Fibroblast of mammary gland (primary cell): Measurements from ENCODE around the gene SRPRB.

ENCODE experiments used
- DNase-seq: peaks from one replicate; pipeline ENCODE4 v3.0.0-alpha.2; 2010; ENCODE audit warnings: low read depth
- H3K4me3 ChIP-seq: 2 replicates; pipeline ENCODE4 v1.5.1; 2011; ENCODE audit warnings: low read depth, mild to moderate bottlenecking, low read length, moderate library complexity; ENCODE audit not compliant: control insufficient read depth
- TF ChIP-seq, protein P1 (sequence below): conservative IDR thresholded peaks from 2 replicates; pipeline ENCODE4 v1.5.1; 2011; ENCODE audit warnings: low read depth, low read length, inconsistent platforms; ENCODE audit not compliant: control insufficient read depth, insufficient read depth

SRPRB gene

GRCh38 chr3:133864616-133865015 is 59.0 kb downstream of the SRPRB start:
- DNase-seq, result no peak
- no peak overlapping the region for H3K4me3 ChIP-seq
- TF ChIP-seq, protein P1, sequence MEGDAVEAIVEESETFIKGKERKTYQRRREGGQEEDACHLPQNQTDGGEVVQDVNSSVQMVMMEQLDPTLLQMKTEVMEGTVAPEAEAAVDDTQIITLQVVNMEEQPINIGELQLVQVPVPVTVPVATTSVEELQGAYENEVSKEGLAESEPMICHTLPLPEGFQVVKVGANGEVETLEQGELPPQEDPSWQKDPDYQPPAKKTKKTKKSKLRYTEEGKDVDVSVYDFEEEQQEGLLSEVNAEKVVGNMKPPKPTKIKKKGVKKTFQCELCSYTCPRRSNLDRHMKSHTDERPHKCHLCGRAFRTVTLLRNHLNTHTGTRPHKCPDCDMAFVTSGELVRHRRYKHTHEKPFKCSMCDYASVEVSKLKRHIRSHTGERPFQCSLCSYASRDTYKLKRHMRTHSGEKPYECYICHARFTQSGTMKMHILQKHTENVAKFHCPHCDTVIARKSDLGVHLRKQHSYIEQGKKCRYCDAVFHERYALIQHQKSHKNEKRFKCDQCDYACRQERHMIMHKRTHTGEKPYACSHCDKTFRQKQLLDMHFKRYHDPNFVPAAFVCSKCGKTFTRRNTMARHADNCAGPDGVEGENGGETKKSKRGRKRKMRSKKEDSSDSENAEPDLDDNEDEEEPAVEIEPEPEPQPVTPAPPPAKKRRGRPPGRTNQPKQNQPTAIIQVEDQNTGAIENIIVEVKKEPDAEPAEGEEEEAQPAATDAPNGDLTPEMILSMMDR, result no peak

DNA sequence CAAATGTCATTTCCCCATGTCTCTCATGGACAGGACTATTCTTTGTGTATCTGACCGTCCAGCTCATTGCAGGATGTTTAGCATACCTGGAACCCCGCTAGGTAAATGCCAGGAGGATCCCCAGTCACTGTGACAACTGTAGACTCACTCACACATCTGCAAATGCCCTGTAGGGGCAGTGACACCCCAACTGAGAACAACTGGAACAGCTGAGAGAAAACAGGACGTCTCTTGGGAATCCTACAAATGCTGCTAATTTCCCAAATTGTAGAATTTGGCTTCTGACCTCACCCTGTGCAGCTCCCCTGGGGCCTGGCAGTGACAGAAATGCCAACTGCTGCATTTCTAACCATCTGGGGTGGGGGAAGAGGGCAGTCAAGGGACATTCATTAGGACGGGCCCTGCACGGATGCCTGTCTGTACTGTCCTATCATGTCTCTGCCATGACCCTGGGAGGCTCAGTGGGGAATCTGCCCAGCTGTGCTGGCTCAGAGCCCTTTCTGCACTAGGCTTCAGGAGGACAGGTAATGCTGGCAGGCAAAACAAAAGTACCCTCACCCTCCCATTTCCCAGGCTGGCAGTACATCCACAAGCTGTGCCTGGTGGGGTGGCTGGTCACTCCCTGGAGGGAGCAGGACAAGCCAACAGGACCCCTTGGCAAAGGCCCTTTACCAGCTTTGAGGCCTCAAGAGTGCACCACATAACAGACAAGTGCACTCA is 59.7 kb downstream of the SRPRB start:
- TF ChIP-seq, protein P1, result no peak
- H3K4me3 ChIP-seq, result no peak overlapping the region
- no peak for DNase-seq

DNA sequence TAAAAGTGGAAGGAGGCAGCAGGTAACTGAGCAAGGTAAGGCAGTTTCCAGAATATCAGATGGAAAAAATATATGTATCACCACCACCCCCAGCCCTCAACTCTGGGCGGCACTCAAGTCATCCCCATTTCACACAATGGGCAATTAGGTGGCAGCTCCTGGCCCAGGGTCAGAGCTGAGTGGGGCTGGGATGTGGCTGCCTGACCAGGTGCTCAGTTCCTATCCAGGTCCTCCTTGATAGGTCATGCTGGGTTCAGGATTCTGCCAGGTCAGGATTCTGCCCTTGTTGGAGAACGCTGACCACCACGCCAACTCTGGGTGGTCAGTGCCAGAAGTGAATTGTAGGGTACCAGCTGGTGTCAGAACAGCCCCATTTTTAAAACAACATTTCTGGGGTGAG is 60.5 kb downstream of the SRPRB start:
- DNase-seq, result no peak
- no peak overlapping the region for H3K4me3 ChIP-seq
- TF ChIP-seq, protein P1, result no peak

DNA sequence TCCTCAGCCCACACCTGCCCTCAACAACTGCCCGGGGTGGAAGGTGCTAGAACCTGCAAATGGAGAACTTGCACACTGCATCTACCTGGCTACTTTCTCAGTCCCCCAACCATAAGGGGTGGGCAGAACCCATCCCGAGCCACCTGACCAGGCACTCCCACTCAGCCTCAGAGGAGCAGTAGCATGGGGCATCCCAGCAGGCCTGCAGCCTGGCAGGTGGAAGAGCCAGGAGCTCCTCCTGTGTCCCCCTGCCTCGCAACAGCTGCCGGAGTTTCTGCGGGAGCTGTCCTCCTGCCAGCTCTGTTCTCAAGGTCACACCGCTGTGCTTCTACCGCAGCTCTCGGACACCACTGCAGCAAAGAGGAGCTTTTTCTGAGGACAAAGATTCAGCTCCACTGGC is 62.6 kb downstream of the SRPRB start:
- TF ChIP-seq, protein P1, result no peak
- H3K4me3 ChIP-seq, result no peak overlapping the region
- DNase-seq, result no peak

DNA sequence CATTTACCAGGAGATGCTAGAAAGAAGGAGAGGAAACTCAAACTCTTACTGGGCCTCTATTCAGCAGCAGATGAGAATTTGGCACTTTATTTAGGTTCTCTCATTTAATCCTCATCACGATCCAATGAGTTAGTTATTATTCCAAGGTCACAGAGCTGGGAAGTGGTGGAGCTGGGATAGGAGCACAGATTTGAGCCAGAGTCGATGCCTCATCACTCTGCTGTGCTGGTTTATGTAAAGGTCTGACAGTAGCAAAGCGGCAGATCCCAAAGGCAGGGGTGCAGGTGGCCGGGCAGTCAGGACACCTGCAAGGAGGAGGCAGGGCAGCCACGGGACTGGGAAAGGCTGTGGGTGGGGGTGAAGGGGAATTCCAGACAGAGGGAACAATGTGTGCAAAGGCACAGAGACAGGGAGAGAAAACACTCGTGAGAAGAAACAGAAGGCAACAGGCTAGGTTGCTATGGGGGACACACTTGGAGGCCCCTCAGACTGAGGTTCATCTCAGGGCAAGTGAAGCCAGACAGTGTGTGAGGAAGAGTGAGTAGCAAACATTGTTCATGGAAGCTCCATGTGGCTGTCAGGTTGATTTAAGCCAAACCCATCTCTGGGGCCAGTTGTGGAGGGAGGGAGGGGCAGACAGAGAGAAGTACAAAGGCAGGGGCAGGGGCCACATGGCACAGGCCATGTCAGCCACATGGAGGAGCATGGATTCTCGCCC is 63.3 kb downstream of the SRPRB start:
- TF ChIP-seq, protein P1, result no peak
- DNase-seq, result no peak

DNA sequence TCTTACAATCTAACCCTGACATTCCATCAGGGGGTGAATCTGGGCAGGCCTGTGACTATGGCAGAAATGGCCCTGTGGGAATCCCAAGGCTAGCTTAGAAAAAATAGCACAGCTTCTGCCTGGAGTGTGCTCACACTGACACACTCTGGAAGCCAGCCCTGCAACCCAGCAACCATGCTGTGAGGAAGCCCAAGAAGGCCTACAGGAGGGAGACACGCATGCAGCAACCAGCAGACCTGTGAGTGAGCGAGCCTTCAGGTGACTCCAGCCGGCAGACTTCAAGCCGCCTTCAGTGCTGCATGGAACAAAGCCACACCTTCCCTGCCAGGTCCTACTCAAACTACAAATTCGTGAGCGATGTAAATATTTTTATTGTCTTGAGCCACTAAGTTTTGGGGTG is 64.0 kb downstream of the SRPRB start:
- no peak for DNase-seq
- TF ChIP-seq, protein P1, result no peak
- no peak overlapping the region for H3K4me3 ChIP-seq

More for the DNA sequence above, 63.3 kb downstream of the SRPRB start:
- H3K4me3 ChIP-seq, result no peak overlapping the region
